Cardiac fibroblast (primary cell): ENCODE measurements around the gene NDUFA1.
A peak's percentile ranks its signal among the peaks of the same experiment; 100 is the strongest.
"Not testable (repeated sequence)": the region's sequence is repeated elsewhere in the genome, so short reads cannot be mapped to it uniquely, and the experiment has no call there.

Source experiments
- DNase-seq, 2 donors: peaks; one replicate each; pipeline versions ENCODE4 v3.0.0 to v3.0.0-alpha.2; 2010; ENCODE audit warnings: low read depth in 2 of 2
- H3K4me3 ChIP-seq, 2 donors: replicated peaks in 1 of 2; 1 replicate in 1 of 2; 2 replicates in 1 of 2; pipeline ENCODE4 v1.5.1; 2011; ENCODE audit warnings: low read depth in 2 of 2, low read length in 2 of 2, mild to moderate bottlenecking in 2 of 2, moderate library complexity in 1 of 2
- TF ChIP-seq, protein P1 (sequence below): IDR thresholded peaks from one replicate; pipeline ENCODE4 v1.5.1; 2011; ENCODE audit warnings: low read depth, mild to moderate bottlenecking, low read length, inconsistent platforms

Gene NDUFA1

DNA sequence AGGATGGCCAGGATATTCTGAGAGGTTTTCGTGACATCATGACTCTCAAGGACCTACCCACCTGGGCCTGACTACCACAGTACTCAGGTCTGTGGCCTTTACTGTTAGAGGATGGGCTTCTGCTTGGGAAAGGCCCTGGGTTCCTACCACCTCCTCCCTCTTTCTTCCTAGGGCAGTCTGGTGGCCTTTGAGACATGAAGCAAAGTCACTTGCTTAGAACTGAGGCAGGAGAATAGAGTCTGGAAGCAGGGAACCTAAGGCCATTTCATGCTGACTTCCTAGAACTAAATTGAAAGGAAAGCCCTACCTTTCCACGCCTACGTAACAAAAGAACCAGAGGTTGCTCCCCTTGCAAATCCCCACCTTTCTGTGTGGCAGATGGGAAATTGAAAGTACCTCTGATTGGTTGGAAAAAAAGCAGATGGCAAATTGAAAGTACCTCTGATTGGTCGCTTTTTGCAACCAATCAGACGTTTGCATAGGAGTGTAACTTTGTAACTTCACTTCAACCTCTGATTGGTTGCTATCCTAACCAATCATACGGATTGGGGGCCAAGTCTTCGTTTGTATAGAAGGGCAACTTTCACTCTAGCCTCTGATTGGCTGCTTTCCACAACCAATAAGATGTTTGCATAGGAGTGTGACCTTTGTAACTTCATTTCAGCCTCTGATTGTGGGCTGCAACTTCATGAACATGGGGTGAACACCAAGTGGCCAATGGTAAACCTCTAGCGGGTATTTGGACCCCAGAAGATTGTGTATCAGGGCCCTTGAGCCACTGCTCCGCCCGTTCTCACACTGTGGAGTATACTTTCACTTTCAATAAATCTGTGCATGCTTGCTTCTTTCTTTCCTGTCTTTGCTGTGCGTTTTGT, 14.2 kb downstream of the NDUFA1 start:
- peak; percentile 22 to 35 for DNase-seq
- TF ChIP-seq, protein P1, sequence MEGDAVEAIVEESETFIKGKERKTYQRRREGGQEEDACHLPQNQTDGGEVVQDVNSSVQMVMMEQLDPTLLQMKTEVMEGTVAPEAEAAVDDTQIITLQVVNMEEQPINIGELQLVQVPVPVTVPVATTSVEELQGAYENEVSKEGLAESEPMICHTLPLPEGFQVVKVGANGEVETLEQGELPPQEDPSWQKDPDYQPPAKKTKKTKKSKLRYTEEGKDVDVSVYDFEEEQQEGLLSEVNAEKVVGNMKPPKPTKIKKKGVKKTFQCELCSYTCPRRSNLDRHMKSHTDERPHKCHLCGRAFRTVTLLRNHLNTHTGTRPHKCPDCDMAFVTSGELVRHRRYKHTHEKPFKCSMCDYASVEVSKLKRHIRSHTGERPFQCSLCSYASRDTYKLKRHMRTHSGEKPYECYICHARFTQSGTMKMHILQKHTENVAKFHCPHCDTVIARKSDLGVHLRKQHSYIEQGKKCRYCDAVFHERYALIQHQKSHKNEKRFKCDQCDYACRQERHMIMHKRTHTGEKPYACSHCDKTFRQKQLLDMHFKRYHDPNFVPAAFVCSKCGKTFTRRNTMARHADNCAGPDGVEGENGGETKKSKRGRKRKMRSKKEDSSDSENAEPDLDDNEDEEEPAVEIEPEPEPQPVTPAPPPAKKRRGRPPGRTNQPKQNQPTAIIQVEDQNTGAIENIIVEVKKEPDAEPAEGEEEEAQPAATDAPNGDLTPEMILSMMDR = no peak
- H3K4me3 ChIP-seq = no peak overlapping the region

DNA sequence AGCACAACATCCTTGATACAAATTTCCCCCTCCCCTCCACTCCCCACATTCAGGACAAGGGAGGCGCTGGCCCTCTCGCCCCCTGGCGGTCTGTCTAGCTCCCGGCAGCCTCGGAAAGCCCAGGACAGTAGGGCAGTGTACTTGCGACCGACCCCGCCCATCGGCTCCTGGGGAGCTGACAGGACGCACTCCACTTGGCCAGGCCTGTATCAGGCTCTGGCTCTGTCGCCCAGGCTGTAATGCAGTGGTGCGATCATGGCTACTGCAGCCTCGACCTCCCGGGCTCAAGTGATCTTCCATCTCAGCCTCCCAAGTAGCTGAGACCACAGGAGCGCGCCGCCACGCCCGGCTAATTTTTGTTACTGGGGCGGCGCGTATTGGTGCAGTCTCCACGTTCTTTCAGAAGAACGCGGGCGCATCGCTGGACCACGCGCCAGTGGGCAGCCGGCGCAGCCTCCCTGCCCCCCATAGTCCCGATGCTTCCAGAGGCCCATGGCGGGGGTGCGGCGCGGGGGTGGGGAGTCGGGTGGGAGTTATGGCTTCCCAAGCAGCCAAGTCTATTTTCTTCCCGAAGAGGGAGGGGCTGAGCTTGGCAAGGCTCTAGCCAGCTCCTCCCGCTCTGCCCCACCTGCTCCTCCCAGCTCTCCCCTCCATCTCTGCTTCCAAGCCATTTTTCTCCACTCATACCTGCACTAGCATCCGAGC, 16.2 kb downstream of the NDUFA1 start:
- peak; percentile 46 to 56 for DNase-seq
- H3K4me3 ChIP-seq = peak overlapping the region; percentile 33 to 38
- TF ChIP-seq, protein P1 = peak; percentile 69

DNA sequence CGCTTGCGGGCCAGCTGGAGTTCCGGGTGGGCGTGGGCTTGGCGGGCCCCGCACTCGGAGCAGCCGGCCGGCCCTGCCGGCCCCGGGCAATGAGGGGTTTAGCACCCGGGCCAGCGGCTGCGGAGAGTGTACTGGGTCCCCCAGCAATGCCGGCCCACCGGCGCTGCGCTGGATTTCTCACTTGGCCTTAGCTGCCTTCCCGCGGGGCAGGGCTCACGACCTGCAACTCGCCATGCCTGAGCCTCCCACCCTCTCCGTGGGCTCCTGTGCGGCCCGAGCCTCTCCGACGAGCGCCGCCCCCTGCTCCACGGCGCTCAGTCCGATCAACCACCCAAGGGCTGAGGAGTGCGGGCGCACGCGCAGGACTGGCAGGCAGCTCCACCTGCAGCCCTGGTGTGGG, 19.0 kb downstream of the NDUFA1 start:
- not testable (repeated sequence) for DNase-seq, H3K4me3 ChIP-seq

DNA sequence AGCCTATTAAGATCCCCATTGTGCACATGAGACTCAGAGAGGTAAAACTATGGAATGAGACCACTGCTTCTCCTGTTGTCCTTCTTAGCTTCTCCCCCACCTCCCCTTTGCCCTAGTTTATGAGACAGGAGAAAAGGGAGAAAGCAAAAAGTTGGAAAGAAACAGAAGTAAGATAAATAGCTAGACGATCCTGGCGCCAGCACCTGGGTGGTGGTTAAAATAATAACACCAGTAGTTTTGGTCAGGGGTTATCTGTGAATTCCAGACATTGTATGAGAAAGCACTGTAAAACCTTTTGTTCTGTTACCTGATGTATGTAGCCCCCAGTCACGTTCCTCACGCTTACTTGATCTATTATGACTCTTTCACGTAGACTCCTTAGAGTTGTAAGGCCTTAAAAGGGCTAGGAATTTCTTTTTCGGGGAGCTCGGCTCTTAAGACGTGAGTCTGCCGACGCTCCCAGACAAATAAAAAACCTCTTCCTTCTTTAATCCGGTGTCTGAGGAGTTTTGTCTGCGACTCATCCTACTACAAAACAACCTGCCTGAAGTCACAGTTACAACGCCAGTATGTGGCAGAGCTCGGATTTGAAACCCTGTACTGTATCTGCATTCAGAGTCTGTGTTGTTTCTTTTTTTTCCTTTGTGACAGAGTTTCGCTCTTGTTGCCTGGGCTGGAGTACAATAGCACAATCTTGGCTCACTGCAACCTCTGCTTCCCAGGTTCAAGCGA, 20.5 kb downstream of the NDUFA1 start:
- DNase-seq, H3K4me3 ChIP-seq: not testable (repeated sequence)

DNA sequence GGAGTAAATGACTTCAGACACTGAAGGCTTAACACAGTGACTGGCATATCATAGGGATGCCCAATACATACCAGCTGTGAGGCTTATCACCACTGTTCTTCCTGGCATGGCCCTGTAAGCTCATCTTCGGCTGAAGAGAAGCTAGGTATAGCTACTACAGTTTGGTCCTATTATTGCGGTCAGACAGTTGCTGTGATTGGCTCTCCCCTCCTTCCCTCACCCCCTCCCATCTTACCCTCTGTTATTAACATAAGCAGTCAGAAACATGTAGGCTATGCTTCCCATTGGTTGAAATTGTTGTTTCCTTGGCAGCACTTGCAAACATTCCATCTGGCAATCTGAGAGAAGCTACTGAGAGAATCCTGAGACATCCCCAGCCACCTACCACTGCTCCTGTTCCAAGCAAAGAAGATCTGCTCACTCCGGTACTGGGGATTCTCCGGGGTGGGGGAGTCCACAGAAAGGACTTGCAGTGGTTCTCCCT, 24.3 kb downstream of the NDUFA1 start, which contains the start of gene AKAP14:
Gene AKAP14 (plus strand): TSS at position 51 of the 484 bp plus-strand sequence. CDS start 7,331 bp downstream, outside the sequence.
- TF ChIP-seq, protein P1 = no peak
- DNase-seq = peak in 1 of 2 donors; percentile 3
- no peak within 1 kb of the TSS for H3K4me3 ChIP-seq

DNA sequence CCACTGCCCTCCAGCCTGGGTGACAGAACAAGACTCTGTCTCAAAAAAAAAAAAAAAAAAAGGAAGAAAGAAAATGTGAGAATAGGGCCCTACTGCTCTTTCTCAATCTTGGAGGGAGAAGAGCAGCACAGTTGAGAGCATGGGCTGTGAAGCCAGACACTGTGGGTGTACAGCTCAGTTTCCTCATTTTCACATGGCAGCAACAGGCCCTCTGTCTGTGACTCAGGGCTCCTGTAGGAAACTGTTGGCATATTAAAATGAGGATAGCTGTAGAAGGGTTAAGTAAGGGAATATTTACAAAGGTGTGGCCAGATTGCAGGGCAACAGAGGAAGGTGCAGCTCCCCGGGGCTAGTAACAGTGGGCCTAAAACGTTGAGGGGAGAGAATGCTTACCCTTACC, 27.5 kb downstream of the NDUFA1 start:
- DNase-seq = no peak
- TF ChIP-seq, protein P1 = no peak
- H3K4me3 ChIP-seq = no peak overlapping the region

DNA sequence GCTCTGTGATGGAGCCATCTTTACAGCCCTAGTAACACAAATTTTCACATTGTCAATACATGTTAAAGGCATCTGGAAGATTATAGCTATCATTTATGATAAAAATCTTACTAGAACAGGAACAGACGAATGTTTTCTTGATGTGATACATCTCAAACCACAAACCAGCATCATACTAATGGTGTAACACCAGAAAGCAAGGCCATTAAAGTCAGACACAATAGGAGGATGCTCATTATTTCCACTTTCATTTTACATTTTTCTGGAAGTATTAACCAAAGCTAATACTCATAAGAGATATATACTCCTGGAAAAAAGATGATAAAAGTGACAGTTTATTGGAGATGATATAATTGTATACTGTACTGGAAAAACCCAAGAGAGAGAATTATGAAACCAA, 29.3 kb downstream of the NDUFA1 start:
- no peak overlapping the region for H3K4me3 ChIP-seq
- TF ChIP-seq, protein P1 = no peak
- DNase-seq = no peak
